Prostate gland (tissue), 2 donors: ENCODE results near the gene AFF3.

ENCODE experiments used
- POLR2A ChIP-seq: fragments of 450-650 bp; IDR thresholded peaks from one replicate; pipeline ENCODE4 v1.6.1; 2016; ENCODE audit warnings: antibody characterized with exemption, mild to moderate bottlenecking
- TF ChIP-seq, protein P1 (sequence below), 4 experiments: fragments of 200-600 bp in 2 of 4; fragments of 450-650 bp in 2 of 4; sonication (generic) in 2 of 4; IDR thresholded peaks; 1 replicate in 3 of 4; 2 replicates in 1 of 4; pipeline ENCODE4 v1.5.1; 2016 to 2019; ENCODE audit warnings: antibody characterized with exemption in 4 of 4, mild to moderate bottlenecking in 2 of 4, moderate library complexity in 2 of 4

DNA sequence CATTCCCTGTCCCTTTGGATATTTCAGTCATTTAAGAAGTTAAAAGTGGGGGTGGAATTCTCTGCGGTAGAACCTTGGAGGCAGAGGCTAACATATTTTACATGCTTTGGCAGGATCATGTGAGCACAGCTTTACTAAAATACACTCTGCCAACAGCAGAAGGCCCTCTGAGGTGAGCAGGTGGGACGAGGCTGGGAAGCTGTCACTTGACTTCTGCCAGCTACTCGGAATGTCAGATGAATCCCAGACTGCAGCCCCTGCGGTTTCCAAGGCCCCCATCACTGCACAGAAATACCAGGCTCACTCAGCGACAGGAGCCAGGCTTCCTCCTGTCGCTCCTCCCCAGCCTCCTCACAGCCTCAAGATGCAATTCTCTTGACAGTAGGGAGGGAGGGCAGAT is 431.7 kb downstream of the AFF3 start:
- TF ChIP-seq POLR2A, result no peak
- TF ChIP-seq, protein P1, sequence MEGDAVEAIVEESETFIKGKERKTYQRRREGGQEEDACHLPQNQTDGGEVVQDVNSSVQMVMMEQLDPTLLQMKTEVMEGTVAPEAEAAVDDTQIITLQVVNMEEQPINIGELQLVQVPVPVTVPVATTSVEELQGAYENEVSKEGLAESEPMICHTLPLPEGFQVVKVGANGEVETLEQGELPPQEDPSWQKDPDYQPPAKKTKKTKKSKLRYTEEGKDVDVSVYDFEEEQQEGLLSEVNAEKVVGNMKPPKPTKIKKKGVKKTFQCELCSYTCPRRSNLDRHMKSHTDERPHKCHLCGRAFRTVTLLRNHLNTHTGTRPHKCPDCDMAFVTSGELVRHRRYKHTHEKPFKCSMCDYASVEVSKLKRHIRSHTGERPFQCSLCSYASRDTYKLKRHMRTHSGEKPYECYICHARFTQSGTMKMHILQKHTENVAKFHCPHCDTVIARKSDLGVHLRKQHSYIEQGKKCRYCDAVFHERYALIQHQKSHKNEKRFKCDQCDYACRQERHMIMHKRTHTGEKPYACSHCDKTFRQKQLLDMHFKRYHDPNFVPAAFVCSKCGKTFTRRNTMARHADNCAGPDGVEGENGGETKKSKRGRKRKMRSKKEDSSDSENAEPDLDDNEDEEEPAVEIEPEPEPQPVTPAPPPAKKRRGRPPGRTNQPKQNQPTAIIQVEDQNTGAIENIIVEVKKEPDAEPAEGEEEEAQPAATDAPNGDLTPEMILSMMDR (IDR thresholded peaks at IDR 0.05), result no peak
